OCI-LY3 (cell line): ENCODE data around the gene KHDRBS1.

Experiments
- H2AFZ ChIP-seq: fragments of 200-600, 300-600 bp; shearing (Covaris generic); 2 replicates; pipeline ENCODE4 v1.6.0; 2014; ENCODE audit warnings: antibody characterized with exemption, low read depth, low read length
- H3K27ac ChIP-seq: fragments of 200-600, 300-600 bp; sonication (generic); 2 replicates; pipeline ENCODE4 v1.5.1; 2014; ENCODE audit warnings: mild to moderate bottlenecking, low read length, moderate library complexity, mixed read lengths
- H3K27me3 ChIP-seq: fragments of 200-600, 300-600 bp; sonication (generic); 2 replicates; pipeline ENCODE4 v1.6.1; 2014; ENCODE audit warnings: low read depth, low read length, mixed read lengths
- H3K36me3 ChIP-seq: fragments of 200-600, 300-600 bp; sonication (generic); replicated peaks from 2 replicates; pipeline ENCODE3; 2014; ENCODE audit warnings: low read depth, low read length, mixed read lengths
- H3K4me1 ChIP-seq: fragments of 300-600, 200-600 bp; sonication (generic); 2 replicates; pipeline ENCODE4 v1.6.1; 2014; ENCODE audit warnings: low read length, mixed read lengths
- H3K4me2 ChIP-seq: fragments of 200-600, 300-600 bp; sonication (generic); 2 replicates; pipeline ENCODE4 v1.6.1; 2014; ENCODE audit warnings: low read length, mixed read lengths
- H3K4me3 ChIP-seq: fragments of 300-600, 200-600 bp; sonication (generic); 2 replicates; pipeline ENCODE4 v1.5.1; 2014; ENCODE audit warnings: antibody characterized with exemption, mild to moderate bottlenecking, low read length, moderate library complexity
- H3K79me2 ChIP-seq: fragments of 300-600, 200-600 bp; shearing (Covaris generic); 2 replicates; pipeline ENCODE4 v1.6.1; 2014; ENCODE audit warnings: mild to moderate bottlenecking, low read length, mixed read lengths
- H3K9ac ChIP-seq: fragments of 300-600, 200-600 bp; shearing (Covaris generic); 2 replicates; pipeline ENCODE4 v1.6.0; 2014; ENCODE audit warnings: mild to moderate bottlenecking, low read length, moderate library complexity
- H3K9me3 ChIP-seq: fragments of 200-600, 300-600 bp; shearing (Covaris generic); 2 replicates; pipeline ENCODE4 v1.6.1; 2014; ENCODE audit warnings: low read length, mixed read lengths; ENCODE audit not compliant: insufficient read depth
- H4K20me1 ChIP-seq: fragments of 200-600, 300-600 bp; sonication (generic); 2 replicates; pipeline ENCODE4 v1.6.1; 2016; ENCODE audit warnings: low read length, mixed read lengths; ENCODE audit not compliant: insufficient read depth
- CTCF ChIP-seq: fragments of 200-600, 300-600 bp; sonication (generic); IDR thresholded peaks from 2 replicates; pipeline ENCODE4 v1.5.1; 2014; ENCODE audit warnings: antibody characterized with exemption, low read length, low read depth
- EZH2phosphoT487 ChIP-seq: fragments of 200-600 bp; shearing (Covaris generic); IDR thresholded peaks from 2 replicates; pipeline ENCODE4 v1.6.1; 2018; ENCODE audit warnings: antibody characterized with exemption, mixed run types, low read depth

KHDRBS1 gene

DNA sequence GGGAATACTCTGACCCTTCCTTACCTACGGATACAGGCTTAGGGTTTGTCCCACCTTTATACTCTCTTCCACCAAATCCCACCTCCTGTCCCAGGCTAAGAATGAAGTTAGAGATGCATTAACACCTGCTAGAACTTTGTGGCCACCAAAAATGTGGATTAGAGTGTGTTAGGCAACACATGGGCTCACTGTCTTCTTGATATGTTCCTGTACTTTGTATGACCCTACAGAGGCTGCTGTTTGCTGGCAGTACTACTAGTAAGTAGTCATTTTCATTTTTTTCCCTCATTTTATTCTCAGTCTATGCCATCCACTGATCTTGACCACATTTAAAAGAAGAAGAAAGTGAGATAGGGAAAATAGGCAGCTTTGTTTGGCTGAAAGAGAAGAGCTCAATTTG lies 38.0 kb downstream of the KHDRBS1 start:
- H3K4me1 ChIP-seq = no peaks in the 10 kb centered on the region
- no peaks in the 10 kb centered on the region for H3K27me3 ChIP-seq
- H3K9ac ChIP-seq = no peak overlapping the region
- H3K9me3 ChIP-seq = no peaks in the 10 kb centered on the region
- H3K79me2 ChIP-seq = no peaks in the 10 kb centered on the region
- H3K27ac ChIP-seq = no peak overlapping the region
- no peak overlapping the region for H3K4me2 ChIP-seq
- no peak overlapping the region for H2AFZ ChIP-seq
- peaks cover 39% of the 10 kb centered on the region for H3K36me3 ChIP-seq
- H3K4me3 ChIP-seq = no peak overlapping the region
- TF ChIP-seq CTCF (no peak), EZH2phosphoT487 (no peak)
- H4K20me1 ChIP-seq = no peaks in the 10 kb centered on the region

DNA sequence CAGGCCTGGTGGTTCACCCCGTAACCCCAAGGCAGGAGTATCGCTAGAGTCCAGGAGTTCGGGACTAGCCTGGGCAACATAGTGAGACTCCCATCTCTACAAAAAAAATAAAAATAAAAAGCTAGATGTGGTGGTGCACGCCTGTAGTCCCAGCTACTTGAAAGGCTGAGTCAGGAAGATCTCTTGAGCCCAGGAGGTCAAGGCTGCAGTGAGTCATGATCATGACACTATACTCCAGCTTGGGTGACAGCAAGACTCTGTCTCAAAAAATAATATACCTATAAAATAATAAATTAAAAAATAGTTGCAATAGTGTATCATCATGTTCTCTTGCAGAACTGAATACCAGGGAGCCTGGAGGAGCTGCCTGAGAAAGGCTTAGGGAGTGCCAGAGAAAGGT lies 39.2 kb downstream of the KHDRBS1 start:
- Histone ChIP-seq H4K20me1 (no peaks in the 10 kb centered on the region), H3K4me2 (no peak overlapping the region), H2AFZ (no peak overlapping the region), H3K9me3 (no peaks in the 10 kb centered on the region), H3K4me1 (no peaks in the 10 kb centered on the region), H3K27ac (no peak overlapping the region), H3K4me3 (no peak overlapping the region), H3K36me3 (peaks cover 36% of the 10 kb centered on the region), H3K27me3 (no peaks in the 10 kb centered on the region), H3K79me2 (no peaks in the 10 kb centered on the region), H3K9ac (no peak overlapping the region)
- TF ChIP-seq CTCF (no peak), EZH2phosphoT487 (no peak)

DNA sequence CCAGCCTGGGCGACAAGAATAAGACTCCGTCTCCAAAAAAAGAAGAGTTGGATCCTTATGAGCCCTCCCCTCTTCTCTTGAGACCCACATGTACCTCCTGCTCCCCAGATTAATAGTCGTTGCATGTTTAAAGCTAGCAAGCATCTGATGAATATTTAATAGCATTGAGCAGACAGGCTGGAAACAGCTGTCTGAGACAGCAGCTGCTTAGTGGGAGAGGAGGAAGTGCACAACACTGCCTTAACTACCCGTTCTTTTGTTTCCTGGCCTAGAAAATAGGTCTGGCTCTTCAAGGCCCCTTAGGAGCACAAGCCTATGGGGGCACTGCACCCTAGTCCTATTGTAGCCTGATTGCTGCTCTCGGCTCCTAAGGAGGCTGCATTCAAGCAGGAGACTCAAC lies 41.7 kb downstream of the KHDRBS1 start:
- Histone ChIP-seq H3K79me2 (no peaks in the 10 kb centered on the region), H2AFZ (no peak overlapping the region), H3K4me2 (no peak overlapping the region), H3K4me1 (no peaks in the 10 kb centered on the region), H3K27ac (no peak overlapping the region), H4K20me1 (no peaks in the 10 kb centered on the region), H3K27me3 (no peaks in the 10 kb centered on the region), H3K36me3 (peaks cover 38% of the 10 kb centered on the region), H3K4me3 (no peak overlapping the region), H3K9me3 (no peaks in the 10 kb centered on the region), H3K9ac (no peak overlapping the region)
- no peak for TF ChIP-seq EZH2phosphoT487
- TF ChIP-seq CTCF = no peak

GRCh38 chr1:32056598-32056997 lies 42.9 kb downstream of the KHDRBS1 start:
- no peaks in the 10 kb centered on the region for H4K20me1 ChIP-seq
- H3K27ac ChIP-seq = no peak overlapping the region
- no peak overlapping the region for H3K9ac ChIP-seq
- H3K79me2 ChIP-seq = no peaks in the 10 kb centered on the region
- no peaks in the 10 kb centered on the region for H3K27me3 ChIP-seq
- H3K36me3 ChIP-seq = peaks cover 43% of the 10 kb centered on the region
- H3K9me3 ChIP-seq = no peaks in the 10 kb centered on the region
- no peak overlapping the region for H3K4me2 ChIP-seq
- TF ChIP-seq EZH2phosphoT487 (no peak), CTCF (no peak)
- H2AFZ ChIP-seq = no peak overlapping the region
- no peaks in the 10 kb centered on the region for H3K4me1 ChIP-seq
- no peak overlapping the region for H3K4me3 ChIP-seq
